Measurements from ENCODE around the gene TTLL6. TPM values are rescaled to one million over a fixed set of nuclear protein-coding genes. Genes with fewer than 3 reads are reported as not detected.
A peak's percentile ranks its signal among the peaks of the same experiment; 100 is the strongest.
"Not testable (repeated sequence)": the region's sequence is repeated elsewhere in the genome, so short reads cannot be mapped to it uniquely, and the experiment has no call there.

TTLL6 gene
- 5.1 TPM for total RNA-seq

DNA sequence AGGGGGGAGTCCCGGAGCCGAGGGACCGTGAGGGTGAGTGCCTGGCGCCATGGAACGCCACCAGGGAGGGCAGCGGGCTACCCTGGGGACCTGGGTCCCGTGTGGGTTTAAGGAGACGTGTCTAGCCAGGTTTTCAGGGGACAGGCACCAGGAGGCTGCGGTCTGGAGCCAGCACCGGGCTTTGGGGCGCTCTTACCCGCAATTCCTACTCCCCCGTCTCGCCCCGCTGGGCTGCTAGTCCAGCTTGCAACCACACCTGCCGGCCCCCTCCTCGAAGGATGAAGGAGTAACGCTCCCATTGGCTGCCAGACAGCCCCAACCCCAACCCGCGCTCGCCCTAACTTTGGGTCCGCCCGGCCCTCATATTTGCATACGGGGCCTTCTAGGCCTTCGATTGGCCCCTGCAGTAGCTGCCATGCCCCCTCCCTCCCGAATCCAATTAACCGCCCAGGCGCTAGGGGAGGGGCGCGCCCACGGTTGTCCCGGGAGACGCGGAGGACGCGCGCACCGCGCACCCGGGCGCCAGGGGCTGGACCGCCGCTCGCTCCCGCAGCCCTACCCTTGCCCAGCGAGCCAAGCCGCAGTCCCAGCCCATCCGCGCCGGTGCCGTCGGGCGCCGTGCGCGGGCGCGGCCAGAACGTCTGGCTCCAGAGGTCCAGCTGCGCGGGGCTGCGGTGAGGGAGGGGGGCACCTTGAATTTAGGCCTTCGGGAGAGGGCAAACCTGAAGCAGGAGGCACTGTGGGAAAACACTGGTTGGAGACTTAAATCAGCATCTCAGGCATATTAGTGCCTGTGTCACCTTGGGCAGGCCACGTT lies at the start of gene TTLL6:
TSS of gene TTLL6 (minus strand) at position 456 of the 817 bp plus-strand sequence. CDS start at position 299, 157 bp downstream.
- peak; percentile 91 for DNase-seq (ENCODE audit: low spot score)

DNA sequence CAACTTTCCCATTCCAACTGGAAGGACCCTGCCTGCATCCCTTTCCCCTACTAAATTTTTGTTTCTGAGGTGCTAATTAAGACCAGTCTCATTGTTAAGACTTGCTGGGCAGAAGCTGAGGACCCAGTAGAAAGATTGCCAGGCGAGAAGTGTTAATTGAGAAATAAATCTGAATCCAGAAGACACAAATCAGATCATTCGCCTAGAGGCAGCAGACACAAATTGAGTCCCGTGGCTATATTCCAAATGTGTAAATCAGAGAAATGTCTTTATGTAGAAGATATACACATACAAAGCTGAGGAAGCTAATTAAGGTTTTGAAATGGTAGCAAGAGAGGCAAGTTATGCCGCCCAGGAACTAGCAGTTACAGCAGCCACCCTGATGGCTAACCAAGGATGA lies 43.4 kb upstream of the TTLL6 start:
- no peak for DNase-seq (ENCODE audit: low spot score)

DNA sequence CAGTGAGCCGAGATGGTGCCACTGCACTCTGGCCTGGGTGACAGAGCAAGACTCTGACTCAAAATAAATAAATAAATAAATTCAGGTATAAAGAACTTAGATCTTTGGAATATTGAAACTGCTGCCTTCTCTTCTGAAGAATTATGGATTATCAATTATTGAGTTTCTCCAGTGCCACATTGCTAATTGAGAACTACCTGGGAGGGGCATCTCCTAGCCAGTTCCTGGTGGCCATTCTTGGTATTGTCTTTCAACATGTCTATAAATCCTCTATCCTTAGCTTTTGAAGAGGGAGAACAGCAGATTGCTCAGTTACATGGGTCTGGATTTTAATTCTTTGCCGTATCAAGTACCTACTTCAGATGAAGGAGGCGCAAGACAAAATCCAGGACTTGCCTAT lies 43.0 kb upstream of the TTLL6 start:
- DNase-seq (ENCODE audit: low spot score): no peak

DNA sequence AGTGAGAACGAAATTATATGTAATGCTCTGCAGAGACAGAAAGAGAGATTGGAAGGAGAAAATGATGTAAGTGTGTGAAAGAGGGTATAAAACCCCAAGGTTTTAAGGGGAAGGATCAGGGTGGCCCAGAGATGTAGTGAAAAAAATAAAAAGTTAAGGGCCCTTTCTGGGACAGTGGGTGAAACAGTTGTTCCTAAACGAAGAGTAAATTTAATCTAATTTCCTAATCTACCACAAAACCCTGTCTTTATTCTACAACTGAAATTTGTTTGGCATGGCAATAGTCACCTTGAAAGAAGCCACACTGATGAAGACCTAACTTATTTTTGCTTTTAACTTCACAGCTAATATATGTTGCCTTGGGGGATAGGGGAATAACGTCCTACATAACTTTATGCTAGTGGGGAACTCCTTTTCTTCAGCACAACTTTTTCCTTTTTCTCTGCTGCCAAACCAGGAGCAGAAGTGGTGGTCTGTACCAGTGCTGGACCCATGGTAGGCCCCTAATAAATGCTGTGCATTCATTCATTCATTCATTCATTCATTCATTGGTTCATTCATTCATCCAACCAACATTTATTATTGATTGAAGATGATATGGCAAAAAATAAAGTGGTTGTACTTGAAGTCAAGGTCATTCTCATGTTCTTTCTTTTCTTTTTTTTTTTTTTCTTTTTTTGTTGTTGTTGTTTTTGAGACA lies 39.2 kb upstream of the TTLL6 start:
- DNase-seq (ENCODE audit: low spot score): no peak

DNA sequence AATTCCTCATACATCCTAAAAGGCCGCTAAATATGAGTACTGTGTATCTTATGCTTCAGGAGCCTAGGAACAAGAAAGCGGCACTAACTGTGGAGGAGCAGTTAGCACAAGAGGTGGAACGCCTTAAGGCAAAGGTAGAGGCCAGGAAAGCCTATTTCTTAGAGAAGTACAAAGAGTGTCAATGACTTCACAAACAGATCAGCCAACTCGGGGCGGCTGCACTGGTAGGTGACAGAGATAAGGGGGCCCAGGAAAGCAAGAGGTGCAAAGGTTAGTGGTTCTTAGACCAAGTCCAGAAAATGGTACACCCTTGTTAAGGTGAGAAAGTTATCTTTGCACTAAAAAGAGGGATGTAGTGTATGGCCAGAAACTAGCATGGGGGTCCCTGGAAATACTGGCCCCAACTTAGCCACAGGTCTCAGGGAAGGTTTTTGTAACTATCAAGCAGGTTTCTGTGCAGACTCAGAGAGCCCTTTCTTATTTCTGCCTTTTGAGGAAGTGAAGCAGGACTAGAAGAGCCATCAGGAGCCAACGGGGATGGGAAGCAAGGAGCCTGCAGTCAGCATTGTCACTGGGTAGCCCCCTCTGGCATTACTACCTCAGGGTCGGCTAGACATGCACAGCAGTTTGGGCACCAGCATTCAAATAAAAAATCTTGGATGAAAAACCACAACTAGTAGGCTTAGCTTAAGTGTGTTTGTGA lies 37.9 kb upstream of the TTLL6 start:
- DNase-seq (ENCODE audit: low spot score): no peak

DNA sequence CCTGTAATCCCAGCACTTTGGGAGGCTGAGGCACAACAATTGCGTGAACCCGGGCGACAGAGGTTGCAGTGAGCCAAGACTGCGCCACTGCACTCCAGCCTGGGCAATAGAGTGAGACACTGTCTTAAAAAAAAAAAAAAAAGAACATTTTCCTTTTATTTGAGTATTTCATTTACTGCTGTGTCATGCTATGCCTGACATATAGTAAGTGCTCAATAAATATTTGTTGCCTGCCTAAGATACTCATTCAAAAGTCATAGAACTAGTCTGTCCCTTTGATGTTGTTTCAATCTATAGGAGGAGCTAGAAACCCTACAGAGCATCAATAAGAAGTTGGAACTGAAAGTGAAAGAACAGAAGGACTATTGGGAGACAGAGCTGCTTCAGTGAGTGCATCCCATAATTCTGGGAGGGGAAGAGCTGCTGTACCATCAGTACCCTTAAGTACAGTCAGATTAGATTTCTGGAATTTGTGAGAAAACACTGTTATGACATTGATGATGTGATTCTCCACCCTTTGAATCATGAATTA lies 33.8 kb upstream of the TTLL6 start:
- DNase-seq (ENCODE audit: low spot score): no peak

DNA sequence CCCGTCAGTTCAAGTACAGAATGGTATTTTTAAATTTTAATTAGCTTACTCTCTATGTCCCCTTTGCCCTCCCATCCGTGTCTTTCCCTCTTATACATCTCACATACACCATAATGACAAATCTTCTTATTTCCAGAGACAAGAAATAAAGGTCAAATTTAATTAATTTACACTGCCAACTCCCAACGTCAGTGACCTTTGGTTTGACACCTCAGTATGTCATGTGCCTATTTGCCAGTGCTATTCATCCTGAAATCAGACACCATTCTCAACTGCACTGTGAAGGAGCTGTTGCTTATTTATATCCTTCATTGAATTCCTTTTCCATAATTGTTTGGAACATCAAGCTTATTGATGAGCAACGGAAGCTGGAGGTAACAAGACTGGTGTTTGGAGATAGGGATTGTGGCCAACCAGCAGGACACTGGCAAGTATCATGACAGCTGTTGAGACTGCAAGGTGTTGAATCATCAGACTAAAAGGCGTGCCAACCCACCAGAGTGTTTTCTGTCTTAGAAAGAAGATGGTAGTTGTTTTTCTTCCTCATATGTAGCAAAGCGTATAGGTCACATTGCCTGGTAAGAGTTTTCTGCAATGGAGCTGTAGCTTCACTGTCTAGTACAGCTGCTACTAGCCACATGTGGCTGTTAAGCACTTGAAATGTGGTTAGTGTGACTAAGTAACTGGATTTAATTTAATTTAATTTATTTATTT lies 26.3 kb upstream of the TTLL6 start:
- no peak for DNase-seq (ENCODE audit: low spot score)

DNA sequence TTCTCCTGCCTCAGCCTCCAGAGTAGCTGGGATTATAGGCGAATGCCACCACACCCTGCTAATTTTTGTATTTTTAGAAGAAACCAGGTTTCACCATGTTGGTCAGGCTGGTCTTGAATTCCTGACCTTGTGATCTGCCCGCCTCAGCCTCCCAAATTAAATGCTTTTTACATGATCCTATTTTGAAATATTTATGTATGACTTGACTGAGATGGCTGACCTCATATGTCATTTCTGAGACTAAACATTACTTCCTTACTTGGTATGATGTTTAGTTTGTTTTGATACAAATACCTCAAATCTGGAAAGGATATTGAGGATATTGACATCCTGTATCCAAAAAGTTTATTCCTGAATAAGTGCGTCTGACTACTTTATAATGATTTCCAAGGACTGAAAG lies 25.7 kb upstream of the TTLL6 start:
- DNase-seq (ENCODE audit: low spot score): no peak

DNA sequence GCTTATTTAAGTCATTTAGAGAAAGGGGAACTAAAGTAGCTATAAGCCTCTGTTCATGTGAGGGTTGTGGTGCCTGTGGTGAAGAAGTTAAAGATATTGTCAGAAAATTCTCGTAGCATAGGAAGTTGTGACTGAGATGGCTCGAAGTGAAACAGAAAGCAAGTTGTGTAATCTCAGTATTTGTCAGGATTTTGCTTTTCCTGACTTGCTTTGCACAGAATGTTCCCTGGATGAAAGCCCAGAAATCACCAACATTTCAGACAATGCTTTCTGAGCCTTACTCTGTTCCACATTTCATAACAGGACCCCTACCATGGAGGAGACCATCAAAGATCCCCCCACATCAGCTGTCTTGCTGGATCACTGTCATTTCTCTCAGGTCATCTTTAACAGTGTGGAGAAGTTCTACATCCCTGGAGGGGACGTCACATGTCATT lies 24.4 kb upstream of the TTLL6 start:
- DNase-seq (ENCODE audit: low spot score): peak; percentile 28

DNA sequence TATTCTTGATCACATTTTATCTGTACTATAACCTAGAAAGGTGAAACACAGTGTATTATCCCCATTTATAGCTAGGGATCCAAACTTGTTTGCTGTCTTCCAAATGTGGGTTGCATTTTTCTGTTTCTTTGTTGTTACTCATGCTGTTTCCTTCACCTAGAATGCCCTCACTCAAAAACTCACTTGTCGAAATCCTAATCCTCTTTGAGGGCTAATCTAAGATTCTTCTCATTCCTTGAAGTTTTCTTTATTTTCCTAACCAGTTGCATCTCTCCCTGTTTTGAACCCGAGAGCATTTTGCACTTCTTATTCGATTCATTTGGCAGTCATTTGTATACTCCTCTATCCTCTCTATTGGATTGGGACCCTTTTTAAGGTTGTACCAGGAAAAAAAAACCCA lies 23.4 kb upstream of the TTLL6 start:
- no peak for DNase-seq (ENCODE audit: low spot score)

DNA sequence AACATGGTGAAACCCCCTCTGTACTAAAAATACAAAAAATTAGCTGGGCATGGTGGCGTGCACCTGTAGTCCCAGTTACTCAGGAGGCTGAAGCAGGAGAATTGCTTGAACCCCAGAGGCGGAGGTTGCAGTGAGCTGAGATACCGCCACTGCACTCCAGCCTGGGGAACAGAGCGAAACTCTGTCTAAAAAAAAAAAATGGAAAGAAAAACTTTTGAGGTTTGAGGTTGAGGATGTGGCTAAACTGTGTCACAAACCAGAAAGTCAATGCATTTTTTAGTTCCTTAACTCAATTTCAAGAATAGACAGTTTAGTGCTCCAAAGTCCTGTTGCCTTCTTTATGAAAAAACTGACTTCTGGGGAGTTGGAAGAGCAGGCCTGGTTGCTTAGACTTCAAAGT lies 20.4 kb upstream of the TTLL6 start:
- not testable (repeated sequence) for DNase-seq (ENCODE audit: low spot score)

DNA sequence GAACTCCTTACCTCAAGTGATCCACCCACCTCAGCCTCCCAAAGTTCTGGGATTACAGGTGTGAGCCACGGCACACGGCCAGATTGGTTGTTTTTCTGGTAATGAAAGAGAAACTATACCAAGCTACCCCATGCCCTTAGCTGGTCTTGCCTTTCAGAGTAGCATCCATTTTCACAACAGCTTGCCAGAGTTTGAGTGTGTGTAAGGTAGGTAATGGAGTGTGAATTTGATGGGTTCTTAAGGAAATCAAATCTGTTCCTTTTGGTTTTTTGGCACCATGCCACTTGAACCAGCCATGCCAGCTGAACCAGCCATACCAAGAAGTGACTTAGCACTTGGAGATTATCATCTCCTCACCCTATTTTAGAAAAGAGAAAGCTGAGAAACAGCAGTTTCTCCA lies 18.9 kb upstream of the TTLL6 start:
- DNase-seq (ENCODE audit: low spot score): no peak

DNA sequence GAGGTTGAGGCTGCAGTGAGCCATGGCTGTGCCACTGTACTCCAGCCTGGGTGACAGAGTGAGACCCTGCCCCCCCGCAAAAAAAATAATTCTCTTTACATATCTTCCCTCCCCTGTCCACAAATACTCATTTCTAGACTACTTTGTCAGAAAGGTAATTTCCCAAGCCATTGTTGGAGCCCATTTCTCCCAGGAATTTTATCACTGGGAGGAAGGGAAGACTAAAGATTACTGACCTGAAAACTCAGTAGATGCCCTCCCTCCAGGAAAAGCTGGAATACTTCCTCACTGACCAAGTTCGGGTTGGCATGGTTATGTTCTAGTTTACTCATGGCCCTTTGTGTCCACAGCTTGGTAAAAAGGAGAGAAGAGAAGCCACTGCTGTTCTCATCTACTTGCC lies 17.9 kb upstream of the TTLL6 start:
- no peak for DNase-seq (ENCODE audit: low spot score)

DNA sequence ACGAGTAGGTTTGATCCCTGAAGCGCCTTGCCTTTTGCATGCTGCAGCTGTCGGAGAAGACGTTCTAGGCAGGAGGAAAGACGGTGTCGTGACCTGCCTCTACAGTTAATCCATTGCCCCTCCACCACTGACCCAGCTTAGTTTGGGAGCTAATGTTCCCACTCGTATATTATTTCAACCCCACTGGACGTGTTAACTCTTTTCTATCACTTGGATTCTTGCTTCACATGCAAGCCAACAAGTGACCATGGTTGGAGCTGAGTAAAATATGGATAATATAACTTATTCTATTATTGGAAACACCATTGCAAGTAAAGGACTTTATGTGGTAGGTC lies 14.5 kb upstream of the TTLL6 start:
- DNase-seq (ENCODE audit: low spot score): no peak

DNA sequence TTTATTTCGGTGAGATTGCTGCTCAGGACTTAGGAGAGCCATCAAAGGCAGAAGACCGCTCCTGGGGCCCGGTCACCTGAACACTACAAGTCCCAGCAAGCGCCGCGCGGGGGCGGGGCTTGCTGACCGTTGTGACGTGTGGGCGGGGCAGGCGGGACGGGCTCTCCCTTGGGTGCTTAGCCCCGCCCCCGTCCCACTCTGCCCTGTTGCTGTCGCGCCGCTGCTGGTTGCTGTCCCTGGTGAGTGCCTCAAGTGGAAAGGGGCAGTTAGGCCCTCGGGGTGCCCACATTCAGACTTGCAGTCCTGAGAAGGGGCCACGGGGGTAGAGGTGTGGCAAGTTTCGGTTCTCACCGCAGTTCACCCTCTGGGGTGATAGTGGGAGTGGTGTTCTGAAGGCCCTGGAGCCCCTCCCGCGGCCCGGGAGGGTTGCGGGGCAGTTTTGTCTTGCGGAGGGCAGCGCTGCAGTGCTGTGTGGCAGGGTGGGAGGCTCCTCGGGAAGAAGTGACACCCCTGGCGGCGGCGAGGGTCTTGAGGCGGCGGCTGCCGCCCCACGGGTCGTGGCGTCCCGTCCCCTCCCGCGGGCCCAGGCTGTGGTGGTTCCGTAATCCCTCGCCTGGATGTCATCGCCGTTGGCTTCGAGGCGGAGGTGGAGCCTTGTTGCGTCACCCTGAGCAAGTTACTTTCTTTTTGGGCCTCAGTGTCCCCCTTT lies 14.0 kb upstream of the TTLL6 start, which contains the start of gene CALCOCO2:
TSS of gene CALCOCO2 (plus strand) at position 196 of the 709 bp plus-strand sequence. CDS start 10,673 bp downstream, outside the sequence.
- peak; percentile 93 for DNase-seq (ENCODE audit: low spot score)

DNA sequence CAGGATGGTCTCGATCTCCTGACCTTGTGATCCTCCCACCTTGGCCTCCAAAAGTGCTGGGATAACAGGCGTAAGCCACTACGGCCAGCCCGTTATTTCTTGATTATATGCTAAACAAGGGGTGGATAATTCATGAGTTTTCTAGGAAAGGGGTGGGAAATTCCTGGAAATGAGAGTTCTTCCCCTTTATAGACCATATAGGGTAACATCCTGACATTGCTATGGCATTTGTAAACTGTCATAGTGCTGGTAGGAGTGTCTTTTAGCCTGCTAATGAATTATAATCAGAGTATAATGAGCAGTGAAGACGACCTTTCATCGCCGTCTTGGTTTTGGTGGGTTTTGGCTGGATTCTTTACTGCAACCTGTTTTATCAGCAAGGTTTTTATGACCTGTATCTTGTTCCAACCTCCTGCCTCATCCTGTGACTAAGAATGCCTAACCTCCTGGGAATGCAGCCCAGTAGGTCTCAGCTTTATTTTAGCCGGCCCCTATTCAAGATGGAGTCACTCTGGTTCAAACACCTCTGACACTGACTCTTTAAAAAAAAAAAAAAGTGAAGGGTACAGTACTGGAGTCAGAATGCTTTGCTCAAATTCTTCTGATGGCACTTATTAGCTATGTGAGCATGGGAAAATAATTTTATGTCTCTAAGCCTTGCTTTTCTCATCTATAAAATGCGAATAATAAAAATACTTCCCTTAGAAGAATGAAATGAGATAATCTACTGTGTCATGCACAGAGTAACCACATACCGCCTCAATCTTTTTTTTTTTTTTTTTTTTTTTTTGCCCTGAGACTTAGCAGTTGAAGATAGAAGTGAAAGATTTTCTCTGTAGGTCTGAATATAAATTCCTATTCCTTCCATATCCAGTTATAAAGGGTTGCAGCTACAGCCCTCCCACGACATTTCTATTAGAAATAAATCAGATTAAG lies 8.7 kb upstream of the TTLL6 start:
- DNase-seq (ENCODE audit: low spot score): no peak

DNA sequence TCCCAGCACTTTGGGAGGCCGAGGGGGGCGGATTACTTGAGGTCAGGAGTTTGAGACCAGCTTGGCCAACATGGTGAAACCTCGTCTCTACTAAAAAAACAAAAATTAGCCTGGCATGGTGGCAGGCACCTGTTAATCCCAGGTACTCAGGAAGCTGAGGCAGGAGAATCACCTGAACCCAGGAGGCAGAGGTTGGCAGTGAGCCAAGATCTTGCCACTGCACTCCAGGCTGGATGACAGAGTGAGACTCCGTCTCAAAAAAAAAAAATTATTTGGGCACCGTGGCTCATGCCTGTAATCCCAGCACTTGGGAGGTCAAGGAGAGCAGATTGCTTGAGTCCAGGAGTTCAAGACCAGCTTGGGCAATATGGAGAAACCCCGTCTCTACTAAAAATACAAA lies 3.9 kb upstream of the TTLL6 start:
- DNase-seq (ENCODE audit: low spot score): not testable (repeated sequence)

DNA sequence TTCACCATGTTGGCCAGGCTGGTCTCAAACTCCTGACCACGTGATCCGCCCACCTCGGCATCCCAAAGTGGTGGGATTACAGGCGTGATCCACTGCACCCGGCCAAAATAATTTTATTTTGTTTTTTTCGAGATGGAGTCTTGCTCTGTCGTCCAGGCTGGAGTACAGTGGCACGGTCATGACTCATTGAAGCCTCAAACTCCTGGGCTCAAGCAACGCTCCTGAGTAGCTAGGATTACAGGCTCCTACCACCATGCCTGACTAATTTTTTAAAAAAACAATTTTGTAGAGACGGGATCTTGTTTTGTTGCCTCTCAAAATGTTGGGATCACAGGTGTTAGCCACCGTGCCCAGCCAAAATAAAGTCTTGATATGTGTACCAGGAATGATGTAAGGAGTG lies 2.4 kb upstream of the TTLL6 start:
- no peak for DNase-seq (ENCODE audit: low spot score)

DNA sequence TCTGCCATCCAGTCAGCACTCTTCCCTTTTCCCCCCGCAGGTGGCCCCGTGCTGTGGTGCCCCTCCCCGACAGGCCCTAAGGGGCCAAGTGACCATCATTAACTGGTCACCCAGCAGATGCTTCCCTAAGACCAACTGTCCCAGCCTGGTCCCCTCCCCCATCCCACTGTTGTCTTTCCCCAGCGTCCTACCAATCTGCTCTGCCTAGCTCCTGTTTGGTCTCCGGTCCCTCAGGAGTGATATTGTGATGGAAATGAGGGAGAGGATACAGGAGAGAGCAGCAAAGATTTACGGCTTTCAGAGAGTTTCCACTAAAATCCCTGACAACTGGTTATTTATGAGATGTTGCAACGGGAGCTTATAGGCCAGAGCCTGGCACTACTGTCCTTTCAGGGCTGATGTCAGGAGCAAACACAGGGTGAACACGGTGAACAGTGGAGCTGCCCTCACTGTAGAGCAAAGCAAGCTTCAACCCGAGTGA lies 1.4 kb upstream of the TTLL6 start:
- DNase-seq (ENCODE audit: low spot score): no peak

DNA sequence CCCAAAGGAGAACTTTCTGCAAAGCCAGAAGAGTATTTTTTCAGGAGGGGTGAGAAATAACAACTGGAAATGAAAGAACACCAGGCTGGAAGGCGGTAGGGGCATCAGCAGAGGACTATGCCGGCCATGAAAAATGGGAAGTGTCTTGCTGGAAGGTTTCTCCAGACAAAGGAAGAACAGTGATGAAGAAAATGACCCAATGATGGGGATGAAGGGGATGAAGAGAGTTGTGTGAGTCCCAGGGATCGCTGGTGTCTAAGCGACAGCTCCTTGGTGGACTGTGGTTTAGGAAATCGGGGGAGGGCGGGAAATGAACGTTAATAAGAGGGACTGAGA lies 623 bp downstream of the TTLL6 start:
- DNase-seq (ENCODE audit: low spot score): no peak

Measured in mucosa of gallbladder (tissue), 1 donor.